CD4-positive, alpha-beta T cell treated with Interferon alpha-2 for 1 hour (primary cell): ENCODE results near the gene UBL5.
A peak's percentile ranks its signal among the peaks of the same experiment; 100 is the strongest.

ENCODE experiments used
- DNase-seq, 2 donors: peaks; one replicate each; pipeline ENCODE4 v3.0.0-alpha.2; 2020 to 2022

The UBL5 gene

GRCh38 chr19:9857076-9857721, 29.5 kb downstream of the UBL5 start:
- no peak for DNase-seq

- peak in 1 of 2 donors; percentile 50 for DNase-seq
Observed at GRCh38 chr19:9857920-9858746, 30.4 kb downstream of the UBL5 start.

GRCh38 chr19:9858766-9859165, 31.0 kb downstream of the UBL5 start:
- no peak for DNase-seq

GRCh38 chr19:9860407-9860806, 32.7 kb downstream of the UBL5 start:
- no peak for DNase-seq

- DNase-seq, result no peak
Observed at GRCh38 chr19:9861503-9861902, 33.8 kb downstream of the UBL5 start.

GRCh38 chr19:9862938-9863337, 35.2 kb downstream of the UBL5 start:
- DNase-seq, result peak in 1 of 2 donors; percentile 33

GRCh38 chr19:9863759-9864158, 36.0 kb downstream of the UBL5 start:
- peak in 1 of 2 donors; percentile 26 for DNase-seq

GRCh38 chr19:9865732-9866501, 38.2 kb downstream of the UBL5 start:
- peak; percentile 45 to 65 for DNase-seq

DNA sequence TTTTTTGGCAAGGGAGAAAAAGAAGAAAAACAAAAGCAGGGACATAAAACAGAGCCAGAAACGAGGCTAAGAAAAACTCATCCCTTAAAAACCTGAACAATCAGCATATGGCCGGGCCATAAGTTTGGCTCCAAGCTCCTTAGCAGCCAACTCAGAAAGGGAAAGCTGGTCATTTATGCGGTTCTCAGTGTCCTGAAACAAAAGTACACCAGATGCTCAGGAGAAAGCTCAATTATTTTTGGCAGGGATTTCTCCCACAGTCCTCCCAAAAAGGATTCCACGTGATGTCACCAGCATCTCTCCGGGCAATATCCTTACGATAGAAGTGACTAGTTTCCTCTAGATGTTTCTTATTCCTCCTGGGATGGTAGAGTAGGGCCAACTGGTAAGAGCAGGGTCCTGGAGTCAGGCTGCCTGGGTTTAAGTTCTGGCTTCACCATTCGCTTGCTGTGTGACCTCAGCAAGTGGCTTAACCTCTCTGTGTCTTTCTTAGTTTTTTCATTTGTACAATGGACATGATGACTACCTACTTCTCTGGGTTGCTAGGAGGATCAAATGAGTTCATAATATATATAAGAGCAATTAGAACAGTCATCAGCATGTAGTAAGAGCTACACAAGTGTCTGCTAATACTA, 41.4 kb downstream of the UBL5 start:
- no peak for DNase-seq

- no peak for DNase-seq
Observed at GRCh38 chr19:9871626-9872338, 44.1 kb downstream of the UBL5 start.

- no peak for DNase-seq
Observed at GRCh38 chr19:9872618-9873242, 45.0 kb downstream of the UBL5 start.

- DNase-seq, result no peak
Observed at GRCh38 chr19:9875031-9875627, 47.4 kb downstream of the UBL5 start.

GRCh38 chr19:9875796-9876195, 48.1 kb downstream of the UBL5 start:
- no peak for DNase-seq

GRCh38 chr19:9877780-9878510, 50.2 kb downstream of the UBL5 start:
- DNase-seq, result no peak

DNA sequence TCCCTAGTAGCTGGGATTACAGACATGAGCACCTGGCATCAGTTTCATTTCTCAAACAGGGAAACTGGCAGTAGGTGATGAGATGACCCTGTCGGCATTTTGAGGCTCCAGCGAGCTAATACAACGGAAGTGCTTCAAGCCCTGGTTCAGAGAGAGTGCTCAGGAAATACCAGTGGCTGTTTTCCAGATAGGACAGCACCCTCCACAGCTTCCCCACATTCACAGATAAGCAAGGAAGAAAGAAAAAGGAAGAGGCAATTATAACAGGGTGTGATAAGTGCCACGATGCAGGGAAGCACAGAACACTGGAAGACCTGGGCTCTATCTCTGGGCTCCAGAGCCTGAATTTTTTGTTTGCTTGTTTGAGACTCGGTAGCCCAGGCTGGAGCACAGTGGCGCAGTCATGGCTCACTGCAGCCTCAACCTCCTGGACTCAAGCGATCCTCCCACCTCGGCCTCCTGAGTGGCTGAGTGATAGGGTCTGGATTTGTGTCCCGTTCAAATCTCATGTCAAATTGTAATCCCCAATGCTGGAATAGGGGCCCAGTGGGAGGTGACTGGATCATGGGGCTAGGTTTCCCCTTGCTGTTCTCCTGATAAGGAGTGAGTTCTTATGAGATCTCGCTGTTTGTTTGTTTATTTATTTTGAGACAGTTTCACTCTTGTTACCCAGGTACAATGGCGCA, 50.9 kb downstream of the UBL5 start:
- DNase-seq, result no peak
